CD14-positive monocyte (primary cell): ENCODE measurements around the gene RNASEH2A. TPM values are rescaled to one million over a fixed set of nuclear protein-coding genes. Genes with fewer than 3 reads are reported as not detected.
A peak's percentile ranks its signal among the peaks of the same experiment; 100 is the strongest.

ENCODE experiments used
- DNase-seq, 3 donors: peaks; one replicate each; pipeline ENCODE4 v3.0.0-alpha.2; 2011 to 2022
- H2AFZ ChIP-seq: 2 replicates; pipeline ENCODE4 v1.6.0; 2012; ENCODE audit warnings: mild to moderate bottlenecking, low read depth, low read length, inconsistent platforms; ENCODE audit not compliant: insufficient read depth, poor library complexity, severe bottlenecking
- H3K27ac ChIP-seq, 2 donors: 1 replicate in 1 of 2; 2 replicates in 1 of 2; pipeline ENCODE4 v1.5.1; 2012 to 2013; ENCODE audit warnings: low read length in 2 of 2, control low read depth in 1 of 2, inconsistent platforms in 1 of 2, low read depth in 1 of 2, mild to moderate bottlenecking in 1 of 2
- H3K27me3 ChIP-seq, 2 donors: one replicate each; pipeline versions ENCODE4 v1.6.0 to v1.6.1; 2011 to 2013; ENCODE audit warnings: low read length in 2 of 2; ENCODE audit not compliant: control insufficient read depth in 2 of 2, insufficient read depth in 2 of 2
- H3K36me3 ChIP-seq, 2 donors: replicated peaks in 1 of 2; 1 replicate in 1 of 2; 2 replicates in 1 of 2; pipeline versions ENCODE4 v1.5.1 to v1.6.1; 2012 to 2013; ENCODE audit warnings: low read length in 2 of 2, control low read depth in 1 of 2, inconsistent platforms in 1 of 2, mild to moderate bottlenecking in 1 of 2; ENCODE audit not compliant: insufficient read depth in 2 of 2, control insufficient read depth in 1 of 2
- H3K4me1 ChIP-seq, 2 donors: 1 replicate in 1 of 2; 2 replicates in 1 of 2; pipeline versions ENCODE4 v1.5.1 to v1.6.1; 2012 to 2013; ENCODE audit warnings: low read length in 2 of 2, control low read depth in 1 of 2, inconsistent platforms in 1 of 2, mild to moderate bottlenecking in 1 of 2, moderate library complexity in 1 of 2; ENCODE audit not compliant: insufficient read depth in 2 of 2, control insufficient read depth in 1 of 2
- H3K4me2 ChIP-seq: replicated peaks from 2 replicates; pipeline ENCODE3; 2012; ENCODE audit warnings: low read length, moderate library complexity, mild to moderate bottlenecking; ENCODE audit not compliant: poor library complexity, severe bottlenecking; ENCODE audit errors: extremely low read depth
- H3K4me3 ChIP-seq, 3 experiments: fragments of 200-600 bp in 1 of 3; sonication (generic) in 1 of 3; replicated peaks in 1 of 3; 1 replicate in 2 of 3; 2 replicates in 1 of 3; pipeline ENCODE4 v1.5.1; 2011 to 2013; ENCODE audit warnings: low read length in 3 of 3, mild to moderate bottlenecking in 3 of 3, control low read depth in 2 of 3, low read depth in 2 of 3, inconsistent platforms in 1 of 3, moderate library complexity in 1 of 3
- H3K79me2 ChIP-seq: 2 replicates; pipeline ENCODE4 v1.6.0; 2012; ENCODE audit warnings: mild to moderate bottlenecking, control low read depth, inconsistent platforms, low read length, moderate library complexity; ENCODE audit not compliant: insufficient read depth
- H3K9ac ChIP-seq: 2 replicates; pipeline ENCODE4 v1.6.0; 2017; ENCODE audit warnings: low read length, mild to moderate bottlenecking; ENCODE audit not compliant: insufficient read depth, poor library complexity, severe bottlenecking
- H3K9me3 ChIP-seq, 2 donors: replicated peaks in 1 of 2; 1 replicate in 1 of 2; 2 replicates in 1 of 2; pipeline versions ENCODE4 v1.5.1 to v1.6.1; 2012 to 2013; ENCODE audit warnings: low read length in 2 of 2, control low read depth in 1 of 2; ENCODE audit not compliant: control insufficient read depth in 1 of 2, insufficient read depth in 1 of 2
- H4K20me1 ChIP-seq: 2 replicates; pipeline ENCODE4 v1.6.0; 2012; ENCODE audit warnings: mild to moderate bottlenecking, low read length, control low read depth, moderate library complexity; ENCODE audit not compliant: insufficient read depth
- H3K27ac Mint-ChIP-seq, 7 donors: one replicate each; pipeline ENCODE4 v1.8.0; 2020; ENCODE audit warnings: mild to moderate bottlenecking in 7 of 7, mixed read lengths in 7 of 7, moderate library complexity in 6 of 7, inconsistent platforms in 2 of 7
- H3K27me3 Mint-ChIP-seq, 3 donors: one replicate each; pipeline ENCODE4 v1.8.0; 2021 to 2022; ENCODE audit warnings: low read depth in 3 of 3, mild to moderate bottlenecking in 3 of 3, mixed read lengths in 3 of 3, moderate library complexity in 3 of 3, inconsistent platforms in 1 of 3
- H3K36me3 Mint-ChIP-seq, 2 donors: one replicate each; pipeline ENCODE4 v1.8.0; 2020; ENCODE audit warnings: mixed read lengths in 2 of 2, inconsistent platforms in 1 of 2, mild to moderate bottlenecking in 1 of 2
- H3K4me1 Mint-ChIP-seq: one replicate; pipeline ENCODE4 v1.8.0; 2020; ENCODE audit warnings: mild to moderate bottlenecking, mixed read lengths
- H3K4me3 Mint-ChIP-seq, 2 donors: one replicate each; pipeline ENCODE4 v1.8.0; 2020; ENCODE audit warnings: mild to moderate bottlenecking in 2 of 2, mixed read lengths in 2 of 2, moderate library complexity in 1 of 2
- H3K9me3 Mint-ChIP-seq, 7 donors: one replicate each; pipeline ENCODE4 v1.8.0; 2020 to 2022; ENCODE audit warnings: mixed read lengths in 7 of 7, mild to moderate bottlenecking in 6 of 7, moderate library complexity in 6 of 7, inconsistent platforms in 2 of 7
- WGBS: methylation state at CpG from one replicate; pipeline ENCODE4 v1.1.5; 2013; ENCODE audit warnings: missing lambda C conversion rate; ENCODE audit not compliant: insufficient coverage; 5-methylcytosine and 5-hydroxymethylcytosine counted together
- intact Hi-C, 2 donors: fragments of 100-400 bp; cut with micrococcal nuclease; formaldehyde crosslinking; loops; one replicate each; pipeline versions ENCODE4 v1.15.0 to v1.15.1; 2023
- polyA plus RNA-seq, 3 donors: library from polyadenylated mRNA; depleted of rRNA in 1 of 3; unstranded in 2 of 3; stranded (reverse) in 1 of 3; fragments of 300-500 nt in 2 of 3; fragments of >200 nt in 1 of 3; fragmentation: Illumina TruSeq in 2 of 3; gene quantifications; 1 replicate in 2 of 3; 2 replicates in 1 of 3; pipeline ENCODE4 v1.2.3, GENCODE V29; 2012 to 2021
- TF ChIP-seq, protein P1 (sequence below): fragments of 200-600 bp; IDR thresholded peaks from one replicate; pipeline ENCODE4 v1.8.0; 2022; ENCODE audit warnings: antibody characterized with exemption, mild to moderate bottlenecking

RNASEH2A gene
- polyA plus RNA-seq, 3 donors: 8.7 to 21.5 (median 15.2) TPM

DNA sequence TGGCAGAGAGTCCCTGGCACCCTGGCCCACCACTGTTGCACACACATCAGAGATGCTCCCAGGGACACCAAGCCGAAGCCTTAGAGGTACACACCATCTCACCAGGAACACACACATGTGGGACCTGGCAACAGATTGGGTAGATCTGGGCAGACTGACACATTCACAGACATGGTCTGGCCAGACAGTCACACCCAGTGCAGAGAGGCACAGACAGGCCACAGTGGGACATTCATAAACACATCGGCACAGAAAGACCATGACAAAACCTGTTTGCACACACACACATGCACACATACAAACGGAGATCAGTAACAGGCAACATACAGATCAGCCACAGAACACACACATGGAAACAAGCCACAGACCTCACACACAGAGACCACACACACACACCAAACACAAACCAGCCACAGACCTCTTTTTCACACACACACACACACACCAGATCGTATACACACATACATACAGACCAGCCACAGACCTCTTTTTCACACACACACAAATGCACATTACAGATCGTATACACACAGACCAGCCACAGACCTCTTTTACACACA lies 21.4 kb upstream of the RNASEH2A start:
- H3K4me1 Mint-ChIP-seq: peaks cover 36% of the 10 kb centered on the region
- H3K4me2 ChIP-seq: peak overlapping the region; percentile 76
- peak overlapping the region; percentile 94 for H3K9ac ChIP-seq
- H3K4me1 ChIP-seq: peaks cover 80 to 83% of the 10 kb centered on the region in 2 donors
- peaks cover 34% of the 10 kb centered on the region for H3K79me2 ChIP-seq
- no peaks in the 10 kb centered on the region for H3K27me3 ChIP-seq
- H2AFZ ChIP-seq: no peak overlapping the region
- 30% methylated on average over 5 of the region's 5 CpGs for WGBS
- TF ChIP-seq, protein P1, sequence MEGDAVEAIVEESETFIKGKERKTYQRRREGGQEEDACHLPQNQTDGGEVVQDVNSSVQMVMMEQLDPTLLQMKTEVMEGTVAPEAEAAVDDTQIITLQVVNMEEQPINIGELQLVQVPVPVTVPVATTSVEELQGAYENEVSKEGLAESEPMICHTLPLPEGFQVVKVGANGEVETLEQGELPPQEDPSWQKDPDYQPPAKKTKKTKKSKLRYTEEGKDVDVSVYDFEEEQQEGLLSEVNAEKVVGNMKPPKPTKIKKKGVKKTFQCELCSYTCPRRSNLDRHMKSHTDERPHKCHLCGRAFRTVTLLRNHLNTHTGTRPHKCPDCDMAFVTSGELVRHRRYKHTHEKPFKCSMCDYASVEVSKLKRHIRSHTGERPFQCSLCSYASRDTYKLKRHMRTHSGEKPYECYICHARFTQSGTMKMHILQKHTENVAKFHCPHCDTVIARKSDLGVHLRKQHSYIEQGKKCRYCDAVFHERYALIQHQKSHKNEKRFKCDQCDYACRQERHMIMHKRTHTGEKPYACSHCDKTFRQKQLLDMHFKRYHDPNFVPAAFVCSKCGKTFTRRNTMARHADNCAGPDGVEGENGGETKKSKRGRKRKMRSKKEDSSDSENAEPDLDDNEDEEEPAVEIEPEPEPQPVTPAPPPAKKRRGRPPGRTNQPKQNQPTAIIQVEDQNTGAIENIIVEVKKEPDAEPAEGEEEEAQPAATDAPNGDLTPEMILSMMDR: no peak
- H3K4me3 ChIP-seq: peak overlapping the region; percentile 29 to 100 (median 31)
- no peaks in the 10 kb centered on the region for H3K9me3 ChIP-seq
- H3K27me3 Mint-ChIP-seq: peaks cover 0 to 5% (median 1%) of the 10 kb centered on the region in 3 donors
- DNase-seq: peak; percentile 46 to 62 (median 57)
- no peak overlapping the region for H3K27ac Mint-ChIP-seq
- H3K9me3 Mint-ChIP-seq: no peaks in the 10 kb centered on the region
- intact Hi-C loops: loop anchor here (10.0 kb wide), 1 partner anchor 1060 kb away; no protein-coding TSS in a partner anchor
- H3K36me3 ChIP-seq: no peaks in the 10 kb centered on the region
- H4K20me1 ChIP-seq: no peaks in the 10 kb centered on the region
- peak overlapping the region; percentile 95 to 100 for H3K27ac ChIP-seq
- H3K36me3 Mint-ChIP-seq: peaks cover 0 to 2% of the 10 kb centered on the region in 2 donors
- H3K4me3 Mint-ChIP-seq: no peak overlapping the region

DNA sequence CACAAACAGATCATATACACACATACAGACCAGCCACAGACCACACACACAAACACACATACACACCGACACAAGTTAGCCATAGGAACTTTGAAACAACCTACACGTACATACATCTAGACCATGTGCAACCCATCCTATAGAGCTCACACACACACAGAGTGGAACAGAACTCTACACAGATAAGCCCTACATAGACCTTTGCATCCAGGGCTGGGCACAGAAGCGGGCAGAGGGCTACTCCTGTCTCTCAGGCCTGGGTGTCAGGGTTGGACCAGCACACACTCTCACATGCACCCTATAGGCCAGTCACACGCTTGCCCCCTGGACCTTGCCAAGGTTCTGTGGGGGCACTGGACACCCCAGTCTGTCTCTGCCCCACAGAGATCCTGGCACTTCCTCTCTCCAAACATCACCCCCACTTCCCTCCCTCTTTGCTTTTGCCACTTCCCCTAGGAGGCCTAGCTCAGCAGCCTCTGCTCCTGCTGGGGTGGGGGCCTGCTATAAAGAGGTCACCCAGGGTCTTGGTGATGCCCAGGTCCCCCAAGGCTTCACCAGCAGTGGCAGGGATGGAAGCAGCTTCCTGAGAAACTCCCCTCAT lies 20.9 kb upstream of the RNASEH2A start:
- peaks cover 0 to 5% (median 1%) of the 10 kb centered on the region in 3 donors for H3K27me3 Mint-ChIP-seq
- peak overlapping the region; percentile 76 for H3K4me2 ChIP-seq
- peak overlapping the region; percentile 95 to 100 for H3K27ac ChIP-seq
- H3K36me3 Mint-ChIP-seq: peaks cover 0 to 2% of the 10 kb centered on the region in 2 donors
- peak; percentile 80 to 90 (median 83) for DNase-seq
- no peaks in the 10 kb centered on the region for H3K27me3 ChIP-seq
- no peak overlapping the region for H2AFZ ChIP-seq
- peak overlapping the region; percentile 29 to 100 (median 31) for H3K4me3 ChIP-seq
- peaks cover 80 to 81% of the 10 kb centered on the region in 2 donors for H3K4me1 ChIP-seq
- H3K9ac ChIP-seq: peak overlapping the region; percentile 94
- intact Hi-C loops: loop anchor here (10.0 kb wide), 1 partner anchor 1059 kb away; no protein-coding TSS in a partner anchor
- no peaks in the 10 kb centered on the region for H3K9me3 Mint-ChIP-seq
- H3K9me3 ChIP-seq: no peaks in the 10 kb centered on the region
- H4K20me1 ChIP-seq: no peaks in the 10 kb centered on the region
- H3K36me3 ChIP-seq: no peaks in the 10 kb centered on the region
- peaks cover 36% of the 10 kb centered on the region for H3K79me2 ChIP-seq
- H3K27ac Mint-ChIP-seq: no peak overlapping the region
- H3K4me3 Mint-ChIP-seq: no peak overlapping the region
- WGBS: 13% methylated on average over 4 of the region's 4 CpGs
- H3K4me1 Mint-ChIP-seq: peaks cover 35% of the 10 kb centered on the region
- TF ChIP-seq, protein P1: no peak
